Uterus (tissue), 2 donors: Measurements from ENCODE around the gene NINL.

Experiments used
- POLR2A ChIP-seq, 2 donors: fragments of 450-650 bp; IDR thresholded peaks; one replicate each; pipeline ENCODE4 v1.6.1; 2016; ENCODE audit warnings: antibody characterized with exemption in 2 of 2, mild to moderate bottlenecking in 1 of 2, moderate library complexity in 1 of 2
- TF ChIP-seq, protein P1 (sequence below), 4 experiments: fragments of 200-600 bp in 2 of 4; fragments of 450-650 bp in 2 of 4; sonication (generic) in 2 of 4; IDR thresholded peaks; one replicate each; pipeline ENCODE4 v1.5.1; 2016 to 2019; ENCODE audit warnings: antibody characterized with exemption in 4 of 4, mild to moderate bottlenecking in 2 of 4, moderate library complexity in 1 of 4

DNA sequence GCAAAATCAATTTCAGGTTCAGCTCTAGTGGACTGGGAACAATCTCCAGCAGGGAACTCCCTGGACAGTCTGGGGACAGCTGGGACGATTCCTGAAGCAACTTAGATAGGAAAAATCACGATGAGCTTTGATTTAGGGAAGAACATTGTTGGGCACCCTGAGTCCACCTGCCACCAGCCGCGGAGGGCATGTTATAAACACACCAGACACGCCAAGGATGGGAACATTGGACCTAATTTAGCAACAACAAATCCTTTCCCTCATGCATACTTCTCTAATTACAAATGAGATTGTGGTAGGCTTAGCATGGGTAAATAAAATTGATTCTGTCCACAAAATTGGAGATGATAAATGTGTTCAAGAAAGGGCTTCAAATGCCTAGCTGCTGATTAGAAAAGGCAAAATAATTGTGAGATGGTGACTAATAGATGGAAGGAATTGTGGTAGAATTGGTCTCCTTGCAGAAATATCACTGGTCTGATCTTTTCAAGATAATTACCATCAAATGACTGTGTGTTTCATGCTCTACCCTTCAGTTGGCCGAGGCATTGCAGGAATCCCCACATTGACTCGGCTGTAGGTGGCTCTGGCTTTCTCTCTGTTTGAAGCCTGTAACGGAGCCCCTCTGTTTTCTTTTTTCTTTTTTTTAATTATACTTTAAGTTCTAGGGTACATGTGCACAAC is 44.6 kb upstream of the NINL start:
- TF ChIP-seq, protein P1, sequence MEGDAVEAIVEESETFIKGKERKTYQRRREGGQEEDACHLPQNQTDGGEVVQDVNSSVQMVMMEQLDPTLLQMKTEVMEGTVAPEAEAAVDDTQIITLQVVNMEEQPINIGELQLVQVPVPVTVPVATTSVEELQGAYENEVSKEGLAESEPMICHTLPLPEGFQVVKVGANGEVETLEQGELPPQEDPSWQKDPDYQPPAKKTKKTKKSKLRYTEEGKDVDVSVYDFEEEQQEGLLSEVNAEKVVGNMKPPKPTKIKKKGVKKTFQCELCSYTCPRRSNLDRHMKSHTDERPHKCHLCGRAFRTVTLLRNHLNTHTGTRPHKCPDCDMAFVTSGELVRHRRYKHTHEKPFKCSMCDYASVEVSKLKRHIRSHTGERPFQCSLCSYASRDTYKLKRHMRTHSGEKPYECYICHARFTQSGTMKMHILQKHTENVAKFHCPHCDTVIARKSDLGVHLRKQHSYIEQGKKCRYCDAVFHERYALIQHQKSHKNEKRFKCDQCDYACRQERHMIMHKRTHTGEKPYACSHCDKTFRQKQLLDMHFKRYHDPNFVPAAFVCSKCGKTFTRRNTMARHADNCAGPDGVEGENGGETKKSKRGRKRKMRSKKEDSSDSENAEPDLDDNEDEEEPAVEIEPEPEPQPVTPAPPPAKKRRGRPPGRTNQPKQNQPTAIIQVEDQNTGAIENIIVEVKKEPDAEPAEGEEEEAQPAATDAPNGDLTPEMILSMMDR (IDR thresholded peaks at IDR 0.05) = no peak
- TF ChIP-seq POLR2A (IDR thresholded peaks at IDR 0.05) = no peak
